Heart right ventricle (tissue), 16 donors: ENCODE results near the gene CHIC2. TPM values are rescaled to one million over a fixed set of nuclear protein-coding genes. Genes with fewer than 3 reads are reported as not detected.
"Not testable (repeated sequence)": the region's sequence is repeated elsewhere in the genome, so short reads cannot be mapped to it uniquely, and the experiment has no call there.

Source experiments
- ATAC-seq, 8 donors: fragments of 200-7000 bp; cut with Tn5 transposase; one replicate each; pipeline ENCODE4 v1.9.1; 2020; ENCODE audit warnings: mild to moderate bottlenecking in 8 of 8, moderate library complexity in 8 of 8, moderate number of reproducible peaks in 1 of 8
- DNase-seq, 2 donors: peaks; one replicate each; pipeline ENCODE4 v3.0.0-alpha.2; 2020
- H3K27ac ChIP-seq, 10 donors: fragments of 200-600 bp; sonication (generic) in 2 of 10; one replicate each; pipeline versions ENCODE4 v1.5.0 to v1.8.0; 2020 to 2022; ENCODE audit warnings: mild to moderate bottlenecking in 3 of 10
- H3K27me3 ChIP-seq, 7 donors: fragments of 200-600 bp; one replicate each; pipeline ENCODE4 v1.8.0; 2021 to 2022; ENCODE audit warnings: mild to moderate bottlenecking in 2 of 7
- H3K36me3 ChIP-seq, 9 donors: fragments of 200-600 bp; sonication (generic) in 1 of 9; one replicate each; pipeline versions ENCODE4 v1.5.0 to v1.8.0; 2020 to 2022; ENCODE audit warnings: mild to moderate bottlenecking in 2 of 9
- H3K4me1 ChIP-seq, 9 donors: fragments of 200-600 bp; sonication (generic) in 1 of 9; one replicate each; pipeline versions ENCODE4 v1.5.0 to v1.8.0; 2020 to 2022; ENCODE audit warnings: mild to moderate bottlenecking in 4 of 9
- H3K4me3 ChIP-seq, 10 donors: fragments of 200-600 bp; sonication (generic) in 2 of 10; one replicate each; pipeline versions ENCODE4 v1.5.0 to v1.8.0; 2020 to 2022; ENCODE audit warnings: mild to moderate bottlenecking in 7 of 10, moderate library complexity in 2 of 10
- H3K9me3 ChIP-seq, 11 donors: fragments of 200-600 bp in 10 of 11; sonication (generic) in 2 of 11; one replicate each; pipeline versions ENCODE4 v1.5.0 to v1.8.0; 2013 to 2022; ENCODE audit warnings: mild to moderate bottlenecking in 2 of 11, control low read depth in 1 of 11, moderate library complexity in 1 of 11
- CTCF ChIP-seq, 9 donors: fragments of 200-600 bp; sonication (generic) in 2 of 9; IDR thresholded peaks; one replicate each; pipeline versions ENCODE4 v1.5.0 to v1.8.0; 2021 to 2022; ENCODE audit warnings: antibody characterized with exemption in 9 of 9, mild to moderate bottlenecking in 5 of 9, moderate library complexity in 1 of 9
- WGBS, 2 donors: extraction: QIAGEN DNeasy Blood & Tissue Kit; methylation state at CpG; one replicate each; pipeline ENCODE4 v1.1.7; 2013; ENCODE audit warnings: inconsistent platforms in 1 of 2; 5-methylcytosine and 5-hydroxymethylcytosine counted together
- intact Hi-C, 10 donors: fragments of 100-400 bp; cut with DNase I; formaldehyde crosslinking; loops; one replicate each; pipeline versions ENCODE4 v1.11.1 to v1.14.2; 2022
- long read RNA-seq, 3 donors: library from polyadenylated mRNA; unstranded; transcript quantifications; one replicate each; pipeline ENCODE4 v2.0.0, GENCODE V29; 2020 to 2021
- polyA plus RNA-seq, 2 donors: library from polyadenylated mRNA; stranded (reverse); fragments of 200-250 nt; gene quantifications; one replicate each; pipeline ENCODE4 v1.2.3, GENCODE V29; 2013
- total RNA-seq, 10 donors: library from RNA; stranded (reverse); fragmentation: NEBNext Ultra II Directional in 3 of 10; extraction: Animal tissue kit (Norgen Biotek cat#: 25700) in 3 of 10; gene quantifications; one replicate each; pipeline versions ENCODE4 v1.2.1 to v1.2.4, GENCODE V29; 2021 to 2023
- donor health status: Arrhythmogenic right ventricular cardiomyopathy.
- donor health status: ischemic (EF 13 %, LVEDD 7.1; RV severe dilation, severe dysfunction).
- donor health status: healthy with polysubstance abuse.
- donor health status: DM: no; HTN: yes; CAD: no.
- donor health status: DM: no; HTN: no; CAD: no.
- donor health status: ischemic (EF 25% LVEDD 6.9; RV normal size, moderate dysfunction).
- donor health status: ischemic (EF 25% LVEDD 5.7; RV mildly dilated, moderate dysfunction).
- donor health status: healthy.
- donor health status: DM: yes; HTN: yes; CAD: no.
- donor health status: Ischemic cardiomyopathy.
- donor health status: ischemic (EF 35%, LVEDD 5.7; RV mildly dilated, moderate dysfunction).
- donor health status: nonischemic (EF 11% LVEDD 7.7; RV severe dilation, severe dysfunction).
- donor health status: DM: yes; HTN: yes; CAD: no.
- donor health status: PGD.
- donor health status: ischemic (EF 29% LVEDD 5.4; RV normal size, mild dysfunction).
- donor health status: nonischemic (EF 23%, LVEDD 6.1; RV moderate dilation, normal function).

The CHIC2 gene
- total RNA-seq: 10 to 100 TPM in 5 of 10 donors, 1 to 10 TPM in 5; 6.0 to 12.6 (median 9.3) TPM
- polyA plus RNA-seq: 10 to 100 TPM in 1 of 2 donors, 1 to 10 TPM in 1; 5.6 to 13.5 TPM
- long read RNA-seq, donor 1, transcript CHIC2-201 (6 exons, 1,194 nt): major isoform, 16 of 18 reads
- long read RNA-seq, donor 1, partial matches to known transcripts: 0 of 18 reads
- long read RNA-seq, donor 1, other reads (novel, unspliced or antisense): 2 of 18 reads
- long read RNA-seq, donor 2, transcript CHIC2-201 (6 exons, 1,194 nt): major isoform, 18 of 21 reads
- long read RNA-seq, donor 2, partial matches to known transcripts: 0 of 21 reads
- long read RNA-seq, donor 2, other reads (novel, unspliced or antisense): 2 of 21 reads
- long read RNA-seq, donor 3, transcript CHIC2-201 (6 exons, 1,194 nt): major isoform, 29 of 34 reads
- long read RNA-seq, donor 3, partial matches to known transcripts: 0 of 34 reads
- long read RNA-seq, donor 3, other reads (novel, unspliced or antisense): 4 of 34 reads

GRCh38 chr4:54064317-54065111 is at the start of gene CHIC2:
Gene CHIC2 (minus strand): TSS chr4:54064605. CDS start chr4:54064300, 305 bp downstream.
- peak; percentile 87 to 95 (median 92) for ATAC-seq
- 0% methylated on average over 80 to 87 of the region's 87 CpGs for WGBS, 2 donors

GRCh38 chr4:54113206-54113605 is 48.8 kb upstream of the CHIC2 start:
- peaks cover 0 to 21% (median 11%) of the 10 kb centered on the region in 9 donors for H3K4me1 ChIP-seq
- H3K27ac ChIP-seq, DNase-seq, H3K9me3 ChIP-seq, H3K36me3 ChIP-seq, H3K4me3 ChIP-seq, ATAC-seq, intact Hi-C loops: not testable (repeated sequence)
- H3K27me3 ChIP-seq: peaks cover 4 to 75% (median 63%) of the 10 kb centered on the region in 7 donors
- 93 to 96% methylated on average over 1 of the region's 1 CpG for WGBS, 2 donors

More at GRCh38 chr4:54064317-54065111, at the start of gene CHIC2:
- Histone ChIP-seq H3K9me3 (peaks cover 0 to 6% (median 0%) of the 10 kb centered on the region in 11 donors), H3K36me3 (no peaks in the 10 kb centered on the region), H3K4me1 (peaks cover 3 to 64% (median 59%) of the 10 kb centered on the region in 9 donors), H3K4me3 (peak within 1 kb of the TSS; percentile 67 to 100 (median 94)), H3K27ac (peak within 1 kb of the TSS; percentile 76 to 99 (median 95)), H3K27me3 (no peaks in the 10 kb centered on the region)
- DNase-seq: peak; percentile 95 to 97
- no peak for TF ChIP-seq CTCF (IDR thresholded peaks at IDR 0.05)
- intact Hi-C loops: loop anchor here in 2 of 10 donors (5.0 to 10.0 kb wide), 2 partner anchors 150 to 153 kb away; no protein-coding TSS in a partner anchor

GRCh38 chr4:54110019-54110416 is 45.6 kb upstream of the CHIC2 start:
- no peaks in the 10 kb centered on the region for H3K9me3 ChIP-seq
- peaks cover 10 to 95% (median 89%) of the 10 kb centered on the region in 7 donors for H3K27me3 ChIP-seq
- no peak for TF ChIP-seq CTCF (IDR thresholded peaks at IDR 0.05)
- 19 to 22% methylated on average over 10 of the region's 10 CpGs for WGBS, 2 donors
- no peak for ATAC-seq
- DNase-seq: no peak
- H3K27ac ChIP-seq: no peak overlapping the region
- H3K36me3 ChIP-seq: no peaks in the 10 kb centered on the region
- intact Hi-C loops: no loop called here
- peak overlapping the region in 4 of 10 donors; percentile 9 to 29 (median 15) for H3K4me3 ChIP-seq
- H3K4me1 ChIP-seq: peaks cover 0 to 21% (median 11%) of the 10 kb centered on the region in 9 donors

GRCh38 chr4:54109241-54110018 is 45.0 kb upstream of the CHIC2 start:
- intact Hi-C loops: no loop called here
- Histone ChIP-seq H3K9me3 (no peaks in the 10 kb centered on the region), H3K27me3 (peaks cover 10 to 99% (median 92%) of the 10 kb centered on the region in 7 donors), H3K4me1 (peaks cover 0 to 21% (median 11%) of the 10 kb centered on the region in 9 donors), H3K27ac (no peak overlapping the region), H3K4me3 (peak overlapping the region in 4 of 10 donors; percentile 9 to 29 (median 15)), H3K36me3 (no peaks in the 10 kb centered on the region)
- ATAC-seq (peak in 1 of 8 donors; percentile 24), DNase-seq (no peak)
- TF ChIP-seq CTCF (IDR thresholded peaks at IDR 0.05): no peak
- WGBS, 2 donors: 10% methylated on average over 51 of the region's 51 CpGs
